Measurements from ENCODE around the gene CCND1.

Gene CCND1

DNA sequence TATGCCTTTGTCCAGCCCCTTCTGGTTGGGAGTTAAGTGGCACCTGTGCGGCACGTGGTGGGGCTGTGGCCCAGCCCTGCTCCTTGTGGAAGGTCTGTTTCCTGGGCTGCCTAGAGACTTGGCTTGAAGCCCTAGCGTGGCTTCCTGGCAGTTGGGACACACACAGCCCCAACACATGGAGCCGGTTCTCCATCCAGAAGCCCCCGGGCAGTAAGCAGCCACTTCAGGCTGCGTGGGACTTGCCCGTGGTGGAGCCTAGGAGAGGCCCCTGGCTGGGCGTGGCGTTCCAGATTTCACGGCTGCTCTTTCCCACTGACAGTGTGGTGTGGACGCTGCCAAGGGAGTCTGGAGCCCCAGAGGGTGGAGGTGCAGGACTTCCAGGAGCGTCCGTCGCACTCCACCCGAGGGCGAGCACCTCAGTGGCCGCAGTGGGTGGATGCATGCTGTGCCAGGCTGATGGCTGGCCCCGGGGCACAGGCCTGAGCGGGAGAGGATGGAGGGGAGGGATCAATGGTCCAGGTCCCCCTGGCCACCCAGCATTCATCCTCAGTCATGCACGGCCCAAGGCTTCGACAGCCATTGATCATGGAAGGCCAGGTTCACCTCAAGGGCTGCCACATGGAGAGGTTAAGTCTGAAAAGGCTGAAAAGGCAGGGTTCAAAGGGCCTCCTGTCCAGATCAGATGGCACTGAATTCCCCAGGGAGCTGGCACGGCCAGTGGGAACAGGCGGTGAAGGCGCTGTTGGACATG is 9.3 kb downstream of the CCND1 start:
- no peak for TF ChIP-seq GATA2 (IDR thresholded peaks at IDR 0.05; ENCODE audit: low read depth, low read length)
- no peak for TF ChIP-seq GATA3 (IDR thresholded peaks at IDR 0.05; ENCODE audit: low read depth, low read length)

GRCh38 chr11:69650832-69651344 is 9.9 kb downstream of the CCND1 start:
- TF ChIP-seq GATA3 (IDR thresholded peaks at IDR 0.05; ENCODE audit: low read depth, low read length): no peak
- TF ChIP-seq GATA2 (IDR thresholded peaks at IDR 0.05; ENCODE audit: low read depth, low read length): no peak

- TF ChIP-seq GATA2 (IDR thresholded peaks at IDR 0.05; ENCODE audit: low read depth, low read length) (no peak), GATA3 (IDR thresholded peaks at IDR 0.05; ENCODE audit: low read depth, low read length) (no peak)
Measured at GRCh38 chr11:69651834-69652620, 11.1 kb downstream of the CCND1 start.

DNA sequence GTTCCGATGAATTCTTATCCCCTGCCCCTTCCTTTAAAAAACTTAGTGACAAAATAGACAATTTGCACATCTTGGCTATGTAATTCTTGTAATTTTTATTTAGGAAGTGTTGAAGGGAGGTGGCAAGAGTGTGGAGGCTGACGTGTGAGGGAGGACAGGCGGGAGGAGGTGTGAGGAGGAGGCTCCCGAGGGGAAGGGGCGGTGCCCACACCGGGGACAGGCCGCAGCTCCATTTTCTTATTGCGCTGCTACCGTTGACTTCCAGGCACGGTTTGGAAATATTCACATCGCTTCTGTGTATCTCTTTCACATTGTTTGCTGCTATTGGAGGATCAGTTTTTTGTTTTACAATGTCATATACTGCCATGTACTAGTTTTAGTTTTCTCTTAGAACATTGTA is 12.0 kb downstream of the CCND1 start:
- TF ChIP-seq GATA3 (IDR thresholded peaks at IDR 0.05; ENCODE audit: low read depth, low read length) (no peak), GATA2 (IDR thresholded peaks at IDR 0.05; ENCODE audit: low read depth, low read length) (no peak)

DNA sequence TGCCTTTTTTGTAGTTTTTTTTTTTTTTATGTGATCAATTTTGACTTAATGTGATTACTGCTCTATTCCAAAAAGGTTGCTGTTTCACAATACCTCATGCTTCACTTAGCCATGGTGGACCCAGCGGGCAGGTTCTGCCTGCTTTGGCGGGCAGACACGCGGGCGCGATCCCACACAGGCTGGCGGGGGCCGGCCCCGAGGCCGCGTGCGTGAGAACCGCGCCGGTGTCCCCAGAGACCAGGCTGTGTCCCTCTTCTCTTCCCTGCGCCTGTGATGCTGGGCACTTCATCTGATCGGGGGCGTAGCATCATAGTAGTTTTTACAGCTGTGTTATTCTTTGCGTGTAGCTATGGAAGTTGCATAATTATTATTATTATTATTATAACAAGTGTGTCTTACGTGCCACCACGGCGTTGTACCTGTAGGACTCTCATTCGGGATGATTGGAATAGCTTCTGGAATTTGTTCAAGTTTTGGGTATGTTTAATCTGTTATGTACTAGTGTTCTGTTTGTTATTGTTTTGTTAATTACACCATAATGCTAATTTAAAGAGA is 12.5 kb downstream of the CCND1 start:
- no peak for TF ChIP-seq GATA3 (IDR thresholded peaks at IDR 0.05; ENCODE audit: low read depth, low read length)
- TF ChIP-seq GATA2 (IDR thresholded peaks at IDR 0.05; ENCODE audit: low read depth, low read length): no peak

DNA sequence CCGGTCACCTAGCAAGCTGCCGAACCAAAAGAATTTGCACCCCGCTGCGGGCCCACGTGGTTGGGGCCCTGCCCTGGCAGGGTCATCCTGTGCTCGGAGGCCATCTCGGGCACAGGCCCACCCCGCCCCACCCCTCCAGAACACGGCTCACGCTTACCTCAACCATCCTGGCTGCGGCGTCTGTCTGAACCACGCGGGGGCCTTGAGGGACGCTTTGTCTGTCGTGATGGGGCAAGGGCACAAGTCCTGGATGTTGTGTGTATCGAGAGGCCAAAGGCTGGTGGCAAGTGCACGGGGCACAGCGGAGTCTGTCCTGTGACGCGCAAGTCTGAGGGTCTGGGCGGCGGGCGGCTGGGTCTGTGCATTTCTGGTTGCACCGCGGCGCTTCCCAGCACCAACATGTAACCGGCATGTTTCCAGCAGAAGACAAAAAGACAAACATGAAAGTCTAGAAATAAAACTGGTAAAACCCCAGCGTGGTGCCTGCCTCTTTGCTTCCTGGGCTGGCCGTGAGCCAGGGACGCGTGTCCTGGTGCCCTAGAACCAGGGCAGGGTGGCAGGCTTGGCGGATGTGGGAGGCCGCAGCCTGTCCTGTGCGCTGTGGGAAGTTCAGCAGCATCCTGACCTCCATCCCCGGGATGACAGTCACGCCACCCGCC is 13.2 kb downstream of the CCND1 start:
- no peak for TF ChIP-seq GATA3 (IDR thresholded peaks at IDR 0.05; ENCODE audit: low read depth, low read length)
- no peak for TF ChIP-seq GATA2 (IDR thresholded peaks at IDR 0.05; ENCODE audit: low read depth, low read length)

DNA sequence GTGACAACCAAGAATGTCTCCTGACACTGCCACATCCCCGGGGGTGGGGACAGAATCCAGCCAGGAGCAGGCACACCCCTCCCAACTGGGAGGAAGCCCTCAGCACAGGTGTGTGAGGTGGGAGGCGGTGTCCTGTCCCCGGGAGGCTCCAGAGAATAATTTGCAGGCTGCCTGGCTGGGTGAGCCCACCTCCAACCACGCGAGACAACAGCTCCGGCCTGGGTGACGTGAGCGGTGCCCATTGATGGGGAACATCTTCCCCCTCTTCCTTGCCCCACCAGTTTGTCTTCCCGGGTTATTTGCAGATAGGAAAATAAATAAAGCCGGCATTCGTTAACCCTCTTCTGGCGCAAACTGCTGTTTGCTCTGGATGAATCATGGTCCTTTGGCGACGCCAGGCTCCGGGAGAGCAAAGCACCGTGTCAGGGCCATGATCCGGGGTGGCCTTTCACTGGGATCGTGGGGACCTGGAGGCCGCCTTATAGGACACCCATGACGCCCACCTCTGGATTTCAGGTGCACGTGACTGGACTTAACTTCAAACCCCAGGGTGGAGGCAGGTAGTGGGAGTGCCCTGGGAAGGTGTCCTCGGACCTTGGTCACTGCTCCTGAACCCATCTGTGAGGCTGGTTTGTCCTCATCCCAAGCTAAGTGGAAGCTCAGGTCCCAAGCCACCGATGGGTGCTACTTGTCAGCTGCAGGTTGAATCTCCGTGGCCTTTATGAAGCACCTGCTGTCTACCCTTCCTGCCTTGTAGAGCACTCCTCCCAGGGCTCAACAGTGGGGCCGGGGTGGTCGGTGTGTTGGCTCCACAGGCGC is 13.9 kb downstream of the CCND1 start:
- TF ChIP-seq GATA2 (IDR thresholded peaks at IDR 0.05; ENCODE audit: low read depth, low read length) (no peak), GATA3 (IDR thresholded peaks at IDR 0.05; ENCODE audit: low read depth, low read length) (no peak)

DNA sequence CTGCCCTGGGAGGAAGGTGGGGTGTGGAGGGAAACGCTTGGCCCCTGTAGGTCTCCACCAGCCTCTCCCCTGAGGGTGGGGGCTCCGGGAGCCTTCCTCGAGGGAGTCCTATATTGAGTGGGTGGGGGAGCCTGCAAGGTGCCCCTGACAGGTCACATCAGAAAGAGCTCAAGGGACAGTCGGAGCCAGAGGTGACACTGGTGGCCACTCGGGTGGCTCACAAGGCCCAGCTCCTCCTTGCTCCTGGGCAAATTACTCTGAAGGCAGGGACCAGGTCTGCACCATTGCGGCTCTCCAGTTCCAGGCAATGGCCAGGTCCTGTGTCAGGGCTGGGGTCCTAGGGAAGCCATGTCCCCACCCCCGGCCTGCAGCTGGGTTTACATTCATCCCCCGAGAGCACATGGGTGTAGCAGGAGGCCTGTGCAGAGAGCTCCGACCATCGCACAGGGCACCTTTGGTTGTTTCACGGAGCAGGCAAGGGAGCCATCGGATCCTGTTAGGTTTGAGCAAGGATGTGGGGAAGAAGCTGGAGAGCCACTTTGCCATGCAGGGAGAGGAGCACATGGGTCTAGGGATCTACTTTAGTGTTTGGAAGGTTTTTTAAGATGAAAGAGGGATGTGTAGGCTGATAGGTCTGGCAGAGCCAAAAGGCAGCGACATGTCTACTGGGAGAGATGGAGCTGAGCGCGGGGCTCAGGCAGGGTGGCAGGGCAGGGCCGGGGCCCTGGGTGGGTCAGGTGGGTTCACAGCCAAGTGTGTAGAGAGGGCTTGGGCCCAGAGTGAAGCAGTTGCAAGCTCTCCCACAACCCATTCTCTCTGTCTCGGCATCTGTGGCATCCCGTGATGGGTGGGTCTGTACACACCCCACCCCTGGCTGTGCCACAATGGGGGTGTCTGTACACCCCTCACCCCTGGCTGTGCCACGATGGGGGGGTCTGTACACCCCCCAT is 14.8 kb downstream of the CCND1 start:
- TF ChIP-seq GATA2 (IDR thresholded peaks at IDR 0.05; ENCODE audit: low read depth, low read length) (no peak), GATA3 (IDR thresholded peaks at IDR 0.05; ENCODE audit: low read depth, low read length) (no peak)

- no peak for TF ChIP-seq GATA2 (IDR thresholded peaks at IDR 0.05; ENCODE audit: low read depth, low read length)
- TF ChIP-seq GATA3 (IDR thresholded peaks at IDR 0.05; ENCODE audit: low read depth, low read length): no peak
Measured at GRCh38 chr11:69656536-69657455, 15.8 kb downstream of the CCND1 start.

DNA sequence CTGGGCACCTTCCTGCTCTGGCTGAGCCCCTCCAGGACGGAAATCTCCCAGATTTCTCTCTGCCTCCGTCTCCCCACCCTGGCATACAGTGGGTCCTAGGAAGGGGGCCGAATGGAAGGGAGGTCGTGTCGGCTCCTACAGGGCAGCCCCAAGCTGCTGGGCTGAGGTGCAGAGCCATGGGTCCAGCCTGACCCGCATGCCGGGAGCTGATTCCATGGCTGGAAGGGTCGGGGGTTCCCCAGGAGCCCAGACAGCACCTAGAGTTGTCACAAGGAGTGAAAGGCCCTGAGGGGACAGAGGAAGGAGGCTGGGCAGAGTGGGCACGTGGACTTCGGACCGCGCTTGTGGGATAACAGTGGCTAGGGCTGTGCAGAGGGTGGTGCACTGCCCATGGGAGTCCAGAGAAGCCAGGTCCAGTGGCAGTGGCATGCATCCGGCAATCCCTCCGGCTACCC is 16.5 kb downstream of the CCND1 start:
- TF ChIP-seq GATA3 (IDR thresholded peaks at IDR 0.05; ENCODE audit: low read depth, low read length) (no peak), GATA2 (IDR thresholded peaks at IDR 0.05; ENCODE audit: low read depth, low read length) (no peak)

DNA sequence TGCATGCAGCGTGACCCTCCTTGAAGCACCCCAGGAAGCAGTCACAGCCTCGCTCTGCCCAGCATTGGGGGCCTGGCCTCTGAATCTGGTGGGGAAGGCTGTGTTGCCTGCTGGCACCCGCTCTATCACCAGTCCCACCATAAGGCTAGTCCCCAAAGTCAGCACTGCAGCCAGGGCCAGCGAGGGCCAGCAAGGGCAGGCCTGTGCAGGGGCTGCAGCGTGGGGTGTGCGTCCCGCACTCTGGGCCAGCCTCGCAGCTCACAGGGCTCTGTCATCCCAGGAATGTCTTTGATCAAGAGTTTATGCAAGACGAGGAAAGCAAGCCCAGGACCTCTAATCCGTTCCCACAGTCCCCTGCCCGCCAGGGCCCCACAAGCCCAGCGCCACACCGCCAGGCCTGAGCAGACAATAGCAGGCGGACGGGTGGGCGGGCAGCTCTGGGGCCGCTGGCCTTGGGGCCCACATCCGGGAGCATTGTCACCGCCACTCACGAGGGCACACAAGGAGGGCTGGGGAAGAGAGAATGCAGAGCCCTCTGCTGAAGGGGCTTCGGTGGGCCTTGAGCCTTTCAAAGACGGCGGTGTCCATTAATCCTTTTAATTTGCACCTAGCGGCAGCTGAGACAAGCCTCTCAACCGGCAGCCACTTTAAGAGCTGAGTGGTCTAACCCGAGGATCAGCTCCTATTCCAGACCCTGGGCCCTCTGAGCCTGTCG is 17.1 kb downstream of the CCND1 start:
- no peak for TF ChIP-seq GATA3 (IDR thresholded peaks at IDR 0.05; ENCODE audit: low read depth, low read length)

All from SH-SY5Y (cell line).